HepG2 (cell line): ENCODE measurements around the gene ANKRD11. TPM values are rescaled to one million over a fixed set of nuclear protein-coding genes. Genes with fewer than 3 reads are reported as not detected.
A peak's percentile ranks its signal among the peaks of the same experiment; 100 is the strongest.

ENCODE experiments used
- ATAC-seq: fragments of 200-7000 bp; cut with Tn5 transposase; 3 replicates; pipeline ENCODE4 v1.9.1; 2020; ENCODE audit warnings: mild to moderate bottlenecking, moderate library complexity
- BruUV-seq: library from RNA; stranded (reverse); fragments of 400-500 nt; replicated peaks from 2 replicates; lab custom pipeline; 2021; lab: Mats Ljungman, UMichigan
- CTCF ChIA-PET: fragments of 300-600 bp; formaldehyde crosslinking; extraction: SDS; loops from one replicate; lab custom pipeline; 2021; ENCODE audit warnings: low total read pairs, inconsistent platforms, low intra/inter-chr PET ratio; lab: Yijun Ruan, JAX
- POLR2A ChIA-PET: fragments of 350-600 bp; sonication (Branson Sonifier 250); formaldehyde crosslinking; loops from one replicate; lab custom pipeline; 2020; ENCODE audit warnings: antibody characterized with exemption, inconsistent platforms; lab: Yijun Ruan, JAX
- DNase-seq: peaks from one replicate; pipeline ENCODE4 v3.0.0-alpha.2; 2015; ENCODE audit warnings: low spot score
- FAIRE-seq: peaks from 3 replicates; lab custom pipeline; 2011; peaks lifted over from hg19 to GRCh38; lab: Jason Lieb, UNC
- H2AFZ ChIP-seq: one replicate; pipeline ENCODE4 v1.6.1; 2011; ENCODE audit warnings: low read length, inconsistent platforms
- H3K27ac ChIP-seq: fragments of 300-600 bp; 3 replicates; pipeline ENCODE4 v1.8.0; 2011; ENCODE audit warnings: mixed run types, mild to moderate bottlenecking, mixed read lengths, low read length, inconsistent platforms; ENCODE audit not compliant: insufficient read depth; ENCODE audit errors: extremely low read length
- H3K27me3 ChIP-seq, 2 experiments: fragments of 200-600 bp in 1 of 2; 2 replicates in 1 of 2; 3 replicates in 1 of 2; pipeline versions ENCODE4 v1.6.0 to v1.8.0; 2011; ENCODE audit warnings: low read length in 2 of 2, mild to moderate bottlenecking in 2 of 2, moderate library complexity in 2 of 2, inconsistent platforms in 1 of 2; ENCODE audit not compliant: insufficient read depth in 2 of 2, control insufficient read depth in 1 of 2
- H3K36me3 ChIP-seq, 2 experiments: fragments of 200-600 bp in 1 of 2; replicated peaks in 1 of 2; 2 replicates in 1 of 2; 3 replicates in 1 of 2; pipeline versions ENCODE4 v1.5.1 to v1.8.0; 2011; ENCODE audit warnings: low read length in 2 of 2, inconsistent platforms in 1 of 2; ENCODE audit not compliant: insufficient read depth in 2 of 2, control insufficient read depth in 1 of 2
- H3K4me1 ChIP-seq: 2 replicates; pipeline ENCODE4 v1.5.1; 2012; ENCODE audit warnings: low read length, inconsistent platforms; ENCODE audit not compliant: insufficient read depth
- H3K4me2 ChIP-seq: 2 replicates; pipeline ENCODE4 v1.6.0; 2011; ENCODE audit warnings: low read depth, low read length, inconsistent platforms
- H3K4me3 ChIP-seq, 3 experiments: fragments of 200-600 bp in 1 of 3; sonication (generic), shearing (Covaris generic) in 1 of 3; replicated peaks in 1 of 3; 2 replicates each; pipeline ENCODE4 v1.5.1; 2011 to 2016; ENCODE audit warnings: low read length in 3 of 3, inconsistent platforms in 2 of 3, low read depth in 2 of 3, mild to moderate bottlenecking in 2 of 3, control low read depth in 1 of 3, mixed read lengths in 1 of 3; ENCODE audit not compliant: insufficient read depth in 1 of 3
- H3K79me2 ChIP-seq: one replicate; pipeline ENCODE4 v1.6.1; 2011; ENCODE audit warnings: low read length, inconsistent platforms; ENCODE audit not compliant: insufficient read depth
- H3K9ac ChIP-seq: 2 replicates; pipeline ENCODE4 v1.6.0; 2011; ENCODE audit warnings: mild to moderate bottlenecking, low read depth, low read length, inconsistent platforms; ENCODE audit not compliant: insufficient read depth
- H3K9me3 ChIP-seq: 2 replicates; pipeline ENCODE4 v1.5.1; 2012; ENCODE audit warnings: mild to moderate bottlenecking, low read length
- H4K20me1 ChIP-seq: 2 replicates; pipeline ENCODE4 v1.6.0; 2011; ENCODE audit warnings: inconsistent platforms, mild to moderate bottlenecking, low read length, moderate library complexity; ENCODE audit not compliant: insufficient read depth
- GABPB1 ChIP-seq: IDR thresholded peaks from 2 replicates; pipeline ENCODE4 v1.6.1; 2016; ENCODE audit warnings: mild to moderate bottlenecking, missing genetic modification reagents, moderate library complexity, missing compliant biosample characterization
- HOXA3 ChIP-seq: sonication (generic); formaldehyde crosslinking; IDR thresholded peaks from 2 replicates; pipeline ENCODE4 v1.5.0; 2020; ENCODE audit warnings: missing genetic modification reagents
- RBM22 ChIP-seq: fragments of 200-400 bp; formaldehyde crosslinking; optimal IDR thresholded peaks from 2 replicates; pipeline ENCODE3; 2017; ENCODE audit warnings: mild to moderate bottlenecking, low read length, moderate library complexity
- REPIN1 ChIP-seq: sonication (generic); formaldehyde crosslinking; IDR thresholded peaks from 2 replicates; pipeline ENCODE4 v1.8.0; 2022; ENCODE audit warnings: missing genetic modification reagents, low read depth, mild to moderate bottlenecking, borderline replicate concordance
- ZBTB38 ChIP-seq: sonication (generic); formaldehyde crosslinking; IDR thresholded peaks from 2 replicates; pipeline ENCODE4 v1.5.1; 2020; ENCODE audit warnings: mild to moderate bottlenecking, missing genetic modification reagents
- ZNF709 ChIP-seq: sonication (generic); formaldehyde crosslinking; IDR thresholded peaks from 2 replicates; pipeline ENCODE4 v1.5.0; 2020; ENCODE audit warnings: mild to moderate bottlenecking, missing genetic modification reagents
- ZNF782 ChIP-seq: sonication (generic); formaldehyde crosslinking; IDR thresholded peaks from 2 replicates; pipeline ENCODE4 v1.4.0; 2020; ENCODE audit warnings: missing genetic modification reagents, mild to moderate bottlenecking, borderline replicate concordance
- WGBS: methylation state at CpG from one replicate; pipeline ENCODE4 v1.1.6; 2017; ENCODE audit warnings: low lambda C conversion rate; 5-methylcytosine and 5-hydroxymethylcytosine counted together
- in situ Hi-C: cut with HindIII; loops from 2 replicates; pipeline ENCODE4 v1.10.0; 2017; ENCODE audit warnings: low pct_unique_long_range_greater_than_20kb; ENCODE audit not compliant: extremely low pct_ligation_motif_present
- intact Hi-C: fragments of 100-400 bp; cut with micrococcal nuclease; formaldehyde crosslinking; loops from one replicate; pipeline ENCODE4 v1.10.0; 2022; ENCODE audit not compliant: unreplicated experiment
- polyA plus RNA-seq, 8 experiments: library from polyadenylated mRNA; depleted of rRNA in 3 of 8; stranded (reverse) in 7 of 8; unstranded in 1 of 8; fragments of >200 nt; fragmentation: Illumina TruSeq in 4 of 8; extraction: Trizol in 4 of 8; gene quantifications; 2 replicates each; pipeline versions ENCODE4 v1.2.1 to v1.2.3, GENCODE V29; 2011 to 2016; ENCODE audit warnings: low read depth in 4 of 8, missing spikeins in 1 of 8, mixed read lengths in 1 of 8; ENCODE audit not compliant: insufficient read depth in 1 of 8
- total RNA-seq, 5 experiments: library from RNA; depleted of rRNA; stranded (reverse); fragments of >200 nt; fragmentation: Illumina TruSeq; extraction: Trizol; gene quantifications; 2 replicates each; pipeline ENCODE4 v1.2.3, GENCODE V29; 2016; ENCODE audit warnings: low read depth in 1 of 5

ANKRD11 gene
- total and polyA plus RNA-seq, 2 of the 13 experiments (the other 11 are each of a cell fraction or from before 2014, with no cell fraction given): 21.4 to 38.4 TPM

- Histone ChIP-seq H3K4me1 (peaks cover 79% of the 10 kb centered on the region), H4K20me1 (peaks cover 81% of the 10 kb centered on the region), H3K4me2 (no peak overlapping the region), H3K4me3 (no peak overlapping the region), H3K27me3 (no peaks in the 10 kb centered on the region), H3K79me2 (peaks cover 98% of the 10 kb centered on the region), H3K9me3 (no peaks in the 10 kb centered on the region), H3K36me3 (no peaks in the 10 kb centered on the region; a peak in 2 of 5 replicates), H3K27ac (peak overlapping the region; percentile 12), H3K9ac (no peak overlapping the region), H2AFZ (no peak overlapping the region)
- ChIA-PET CTCF (no interaction called here), POLR2A (no interaction called here)
- 91% methylated on average over 16 of the region's 16 CpGs for WGBS
- FAIRE-seq (no peak), ATAC-seq (no peak), DNase-seq (no peak)
- in situ Hi-C loops: no loop called here
- TF ChIP-seq RBM22: peak; percentile 72
- no peak for TF ChIP-seq ZNF709 (CRISPR knock-in tag)
- TF ChIP-seq ZBTB38 (CRISPR knock-in tag): 0 out of 2 replicates have a peak, but pooled peaks have one; percentile 28
- TF ChIP-seq ZNF782 (CRISPR knock-in tag): 0 out of 2 replicates have a peak, but pooled peaks have one; percentile 42
- 0 out of 2 replicates have a peak, but pooled peaks have one; percentile 9 for TF ChIP-seq HOXA3 (CRISPR knock-in tag)
- TF ChIP-seq GABPB1: 0 out of 2 replicates have a peak, but pooled peaks have one; percentile 1
- no peak for TF ChIP-seq REPIN1 (CRISPR knock-in tag)
- intact Hi-C loops: loop anchor here (10.0 kb wide), 1 partner anchor 79 kb away; no protein-coding TSS in a partner anchor
- BruUV-seq: no TSS peak
Observed at GRCh38 chr16:89335803-89336485, 154.4 kb downstream of the ANKRD11 start.
